Neural cell (in vitro differentiated cells): ENCODE measurements around the gene AGRN. TPM values are rescaled to one million over a fixed set of nuclear protein-coding genes. Genes with fewer than 3 reads are reported as not detected.
A peak's percentile ranks its signal among the peaks of the same experiment; 100 is the strongest.
"Not testable (repeated sequence)": the region's sequence is repeated elsewhere in the genome, so short reads cannot be mapped to it uniquely, and the experiment has no call there.

Source experiments
- H2AFZ ChIP-seq: fragments of 200-600, 300-800 bp; sonication (generic), shearing (Covaris generic); 2 replicates; pipeline ENCODE4 v1.6.0; 2014; ENCODE audit warnings: low read depth, mild to moderate bottlenecking, antibody characterized with exemption, low read length, moderate library complexity
- H3F3A ChIP-seq: fragments of 200-600 bp; shearing (Covaris generic); 2 replicates; pipeline ENCODE4 v1.6.1; 2016; ENCODE audit warnings: mild to moderate bottlenecking, moderate library complexity, mixed read lengths, antibody characterized with exemption, low read length; ENCODE audit not compliant: insufficient read depth, poor library complexity, severe bottlenecking
- H3K27ac ChIP-seq: fragments of 200-600, 300-800 bp; sonication (generic), shearing (Covaris generic); 2 replicates; pipeline ENCODE4 v1.5.1; 2014; ENCODE audit warnings: mild to moderate bottlenecking, low read length, moderate library complexity
- H3K27me3 ChIP-seq: fragments of 300-800, 200-600 bp; sonication (generic), shearing (Covaris generic); 2 replicates; pipeline ENCODE4 v1.6.0; 2014; ENCODE audit warnings: mild to moderate bottlenecking, low read depth, low read length, moderate library complexity; ENCODE audit not compliant: insufficient read depth
- H3K36me3 ChIP-seq: fragments of 300-800, 200-600 bp; sonication (generic), shearing (Covaris generic); 2 replicates; pipeline ENCODE4 v1.5.1; 2014; ENCODE audit warnings: mild to moderate bottlenecking, antibody characterized with exemption, low read length, moderate library complexity; ENCODE audit not compliant: insufficient read depth
- H3K4me2 ChIP-seq: fragments of 300-800, 200-600 bp; sonication (generic), shearing (Covaris generic); 2 replicates; pipeline ENCODE4 v1.6.0; 2014; ENCODE audit warnings: mild to moderate bottlenecking, low read length
- H3K4me3 ChIP-seq: fragments of 300-800, 200-600 bp; sonication (generic), shearing (Covaris generic); 2 replicates; pipeline ENCODE4 v1.5.1; 2014; ENCODE audit warnings: mild to moderate bottlenecking, low read length, moderate library complexity
- H3K79me2 ChIP-seq: fragments of 200-600 bp; shearing (Covaris generic); replicated peaks from 2 replicates; pipeline ENCODE4 v1.6.0; 2014; ENCODE audit warnings: mild to moderate bottlenecking, low read length, moderate library complexity; ENCODE audit not compliant: insufficient read depth
- H3K9ac ChIP-seq: fragments of 300-800, 200-600 bp; sonication (generic), shearing (Covaris generic); 2 replicates; pipeline ENCODE4 v1.6.1; 2016; ENCODE audit warnings: mild to moderate bottlenecking, low read length, mixed read lengths
- H3K9me2 ChIP-seq: fragments of 200-600 bp; shearing (Covaris generic); 2 replicates; pipeline ENCODE4 v1.6.1; 2016; ENCODE audit warnings: mild to moderate bottlenecking, low read length, mixed read lengths; ENCODE audit not compliant: insufficient read depth
- H3K9me3 ChIP-seq: fragments of 200-600, 300-800 bp; sonication (generic), shearing (Covaris generic); 2 replicates; pipeline ENCODE4 v1.6.1; 2016; ENCODE audit warnings: mild to moderate bottlenecking, mixed run types, low read length, moderate library complexity, mixed read lengths
- H4K20me1 ChIP-seq: fragments of 200-600 bp; shearing (Covaris generic); 2 replicates; pipeline ENCODE4 v1.6.1; 2016; ENCODE audit warnings: mild to moderate bottlenecking, mixed run types; ENCODE audit not compliant: insufficient read depth
- CTCF ChIP-seq: fragments of 450-650 bp; IDR thresholded peaks from 2 replicates; pipeline ENCODE4 v1.5.1; 2014; ENCODE audit warnings: antibody characterized with exemption, mild to moderate bottlenecking, moderate library complexity; ENCODE audit not compliant: poor library complexity, severe bottlenecking
- EP300 ChIP-seq: fragments of 450-650 bp; conservative IDR thresholded peaks from 2 replicates; pipeline ENCODE4 v1.6.1; 2014; ENCODE audit warnings: antibody characterized with exemption, mild to moderate bottlenecking, moderate library complexity; ENCODE audit not compliant: poor library complexity, severe bottlenecking
- EZH2 ChIP-seq: fragments of 200-600, 300-800 bp; shearing (Covaris generic), sonication (generic); IDR thresholded peaks from 2 replicates; pipeline ENCODE4 v1.6.1; 2014; ENCODE audit warnings: antibody characterized with exemption, low read length, borderline replicate concordance, mild to moderate bottlenecking; ENCODE audit not compliant: insufficient read depth, poor library complexity, severe bottlenecking
- MXI1 ChIP-seq: fragments of 450-650 bp; conservative IDR thresholded peaks from 2 replicates; pipeline ENCODE4 v1.6.1; 2014; ENCODE audit warnings: antibody characterized with exemption, mild to moderate bottlenecking; ENCODE audit not compliant: poor library complexity, severe bottlenecking
- POLR2AphosphoS5 ChIP-seq: IDR thresholded peaks from 2 replicates; pipeline ENCODE4 v1.6.1; 2012
- RAD21 ChIP-seq: fragments of 450-650 bp; conservative IDR thresholded peaks from 2 replicates; pipeline ENCODE4 v1.6.1; 2014; ENCODE audit warnings: antibody characterized with exemption, mild to moderate bottlenecking, moderate library complexity
- SMC3 ChIP-seq: fragments of 450-650 bp; conservative IDR thresholded peaks from 2 replicates; pipeline ENCODE4 v1.6.1; 2014; ENCODE audit warnings: antibody characterized with exemption, mild to moderate bottlenecking, moderate library complexity; ENCODE audit not compliant: poor library complexity
- TAF1 ChIP-seq: IDR thresholded peaks from 2 replicates; pipeline ENCODE4 v1.6.1; 2012; ENCODE audit warnings: low read depth
- polyA plus RNA-seq: library from polyadenylated mRNA; depleted of rRNA; stranded (reverse); fragments of >200 nt; gene quantifications from 2 replicates; pipeline ENCODE4 v1.2.3, GENCODE V29; 2014
- TF ChIP-seq, protein P1 (sequence below): IDR thresholded peaks from 2 replicates; pipeline ENCODE4 v1.6.1; 2012; ENCODE audit warnings: borderline replicate concordance

The AGRN gene
- polyA plus RNA-seq, 1 donor from 2014 or later, result 104 TPM

- TF ChIP-seq TAF1 (no peak), MXI1 (no peak), POLR2AphosphoS5 (no peak), EP300 (no peak), EZH2 (no peak)
- TF ChIP-seq, protein P1, sequence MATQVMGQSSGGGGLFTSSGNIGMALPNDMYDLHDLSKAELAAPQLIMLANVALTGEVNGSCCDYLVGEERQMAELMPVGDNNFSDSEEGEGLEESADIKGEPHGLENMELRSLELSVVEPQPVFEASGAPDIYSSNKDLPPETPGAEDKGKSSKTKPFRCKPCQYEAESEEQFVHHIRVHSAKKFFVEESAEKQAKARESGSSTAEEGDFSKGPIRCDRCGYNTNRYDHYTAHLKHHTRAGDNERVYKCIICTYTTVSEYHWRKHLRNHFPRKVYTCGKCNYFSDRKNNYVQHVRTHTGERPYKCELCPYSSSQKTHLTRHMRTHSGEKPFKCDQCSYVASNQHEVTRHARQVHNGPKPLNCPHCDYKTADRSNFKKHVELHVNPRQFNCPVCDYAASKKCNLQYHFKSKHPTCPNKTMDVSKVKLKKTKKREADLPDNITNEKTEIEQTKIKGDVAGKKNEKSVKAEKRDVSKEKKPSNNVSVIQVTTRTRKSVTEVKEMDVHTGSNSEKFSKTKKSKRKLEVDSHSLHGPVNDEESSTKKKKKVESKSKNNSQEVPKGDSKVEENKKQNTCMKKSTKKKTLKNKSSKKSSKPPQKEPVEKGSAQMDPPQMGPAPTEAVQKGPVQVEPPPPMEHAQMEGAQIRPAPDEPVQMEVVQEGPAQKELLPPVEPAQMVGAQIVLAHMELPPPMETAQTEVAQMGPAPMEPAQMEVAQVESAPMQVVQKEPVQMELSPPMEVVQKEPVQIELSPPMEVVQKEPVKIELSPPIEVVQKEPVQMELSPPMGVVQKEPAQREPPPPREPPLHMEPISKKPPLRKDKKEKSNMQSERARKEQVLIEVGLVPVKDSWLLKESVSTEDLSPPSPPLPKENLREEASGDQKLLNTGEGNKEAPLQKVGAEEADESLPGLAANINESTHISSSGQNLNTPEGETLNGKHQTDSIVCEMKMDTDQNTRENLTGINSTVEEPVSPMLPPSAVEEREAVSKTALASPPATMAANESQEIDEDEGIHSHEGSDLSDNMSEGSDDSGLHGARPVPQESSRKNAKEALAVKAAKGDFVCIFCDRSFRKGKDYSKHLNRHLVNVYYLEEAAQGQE, result no peak
- Histone ChIP-seq H3K9me3 (no peaks in the 10 kb centered on the region), H4K20me1 (no peaks in the 10 kb centered on the region), H2AFZ (no peak overlapping the region), H3K4me2 (no peak overlapping the region), H3K27me3 (no peaks in the 10 kb centered on the region), H3K9ac (no peak overlapping the region), H3K9me2 (no peaks in the 10 kb centered on the region), H3K4me3 (peak overlapping the region; percentile 40), H3K27ac (no peak overlapping the region), H3F3A (no peaks in the 10 kb centered on the region), H3K36me3 (no peaks in the 10 kb centered on the region), H3K79me2 (no peaks in the 10 kb centered on the region)
These were observed 35.5 kb upstream of the AGRN start for GRCh38 chr1:984476-984814.

DNA sequence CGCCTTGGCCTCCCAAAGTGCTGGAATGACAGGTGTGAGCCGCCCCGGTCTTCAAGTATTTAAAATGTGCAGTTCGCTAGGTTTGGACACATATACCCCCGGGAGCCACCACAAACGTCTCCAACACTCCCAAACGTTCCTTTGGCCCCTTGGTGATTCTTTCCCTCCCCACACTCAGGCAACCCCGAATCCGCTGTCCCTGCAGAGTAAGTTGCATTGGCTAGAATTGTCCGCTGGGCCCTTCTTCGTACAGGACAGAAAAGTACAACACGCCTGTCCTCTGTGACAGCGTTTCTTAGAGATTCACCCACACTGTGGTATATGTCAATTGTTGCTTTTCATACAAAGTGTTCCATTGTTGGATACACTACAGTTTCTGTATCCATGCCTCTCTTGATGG, 34.8 kb upstream of the AGRN start:
- Histone ChIP-seq H3K4me3 (no peak overlapping the region), H3K79me2 (no peaks in the 10 kb centered on the region), H3K9me3 (no peaks in the 10 kb centered on the region), H3F3A (no peaks in the 10 kb centered on the region), H3K9me2 (no peaks in the 10 kb centered on the region), H3K27me3 (no peaks in the 10 kb centered on the region), H2AFZ (no peak overlapping the region), H4K20me1 (no peaks in the 10 kb centered on the region), H3K9ac (no peak overlapping the region), H3K27ac (no peak overlapping the region), H3K4me2 (no peak overlapping the region), H3K36me3 (no peaks in the 10 kb centered on the region)
- TF ChIP-seq EP300 (no peak), CTCF (no peak), RAD21 (no peak), EZH2 (no peak), MXI1 (no peak), POLR2AphosphoS5 (no peak), SMC3 (no peak), TAF1 (no peak)
- TF ChIP-seq, protein P1, result no peak

GRCh38 chr1:988061-988460, 31.9 kb upstream of the AGRN start:
- not testable (repeated sequence) for H3K9me3 ChIP-seq, H3K4me2 ChIP-seq

GRCh38 chr1:991275-991674, 28.6 kb upstream of the AGRN start:
- H3K27ac ChIP-seq, H4K20me1 ChIP-seq, H3F3A ChIP-seq, H3K9me3 ChIP-seq, H3K36me3 ChIP-seq, H3K4me3 ChIP-seq, H3K9me2 ChIP-seq, H3K9ac ChIP-seq, H3K79me2 ChIP-seq, H3K4me2 ChIP-seq, H3K27me3 ChIP-seq, H2AFZ ChIP-seq: not testable (repeated sequence)

More at GRCh38 chr1:988061-988460, 31.9 kb upstream of the AGRN start:
- H2AFZ ChIP-seq, H3K27ac ChIP-seq, H3F3A ChIP-seq, H4K20me1 ChIP-seq, H3K27me3 ChIP-seq, H3K4me3 ChIP-seq, H3K9me2 ChIP-seq, H3K36me3 ChIP-seq, H3K79me2 ChIP-seq, H3K9ac ChIP-seq: not testable (repeated sequence)
